Measurements from ENCODE around the gene SNRNP200. TPM values are rescaled to one million over a fixed set of nuclear protein-coding genes. Genes with fewer than 3 reads are reported as not detected.
A peak's percentile ranks its signal among the peaks of the same experiment; 100 is the strongest.

Gene SNRNP200
- 231 TPM for total RNA-seq (2021; ENCODE audit: unreplicated experiment)
- polyA plus RNA-seq (2012; ENCODE audit: insufficient read length) = 251 TPM
- Bru-seq, nascent RNA = percentile 96 among the genes with signal in this experiment
- percentile 96 among the genes with signal in this experiment for BruChase-seq, experiment 1, labeled RNA remaining after a 2-hour chase
- percentile 98 among the genes with signal in this experiment for BruChase-seq, experiment 2, labeled RNA remaining after a 6-hour chase
- long read RNA-seq, full-length matches to known transcripts = 29 of 393 reads
- long read RNA-seq, partial matches to known transcripts = 306 of 393 reads
- long read RNA-seq, other reads (novel, unspliced or antisense) = 58 of 393 reads

- intact Hi-C loops (cut with micrococcal nuclease; ENCODE audit: unreplicated experiment) = no loop called here
- H3K4me1 ChIP-seq (ENCODE audit: control insufficient read depth, insufficient read depth, low read length) = peaks cover 21% of the 10 kb centered on the region
- TF ChIP-seq TCF7L2 (IDR thresholded peaks at IDR 0.05; ENCODE audit: low read depth, low read length) (0 out of 2 replicates have a peak, but pooled peaks have one; percentile 9), POLR2AphosphoS5 (IDR thresholded peaks at IDR 0.05; ENCODE audit: low read depth, low read length) (peak; percentile 96), CTCF (IDR thresholded peaks at IDR 0.05) (no peak), SIN3A (IDR thresholded peaks at IDR 0.05; ENCODE audit: borderline replicate concordance, insufficient read depth, low read depth, low read length) (peak; percentile 97), REST (IDR thresholded peaks at IDR 0.05; ENCODE audit: insufficient read depth in 1 of 2, low read depth in 2 of 2, low read length in 1 of 2) (0 out of 4 replicates have a peak, but pooled peaks of 1 of the 2 experiments have one; percentile 11)
- POLR2A ChIA-PET = no interaction called here
- in situ Hi-C loops (cut with HindIII; ENCODE audit: low pct_unique_long_range_greater_than_20kb, low sequenced_read_pairs) = no loop called here
- H3K9me3 ChIP-seq (ENCODE audit: control insufficient read depth, insufficient read depth, low read depth, low read length) = no peaks in the 10 kb centered on the region
- ATAC-seq (peak; percentile 99), DNase-seq (ENCODE audit: low read depth, low spot score) (no peak)
- CTCF ChIA-PET = interaction anchor here (0.6 to 0.7 kb wide), 2 partner anchors 11 to 16 kb away, joined by 3 to 4 read pairs; no protein-coding TSS in a partner anchor
- peak within 1 kb of the TSS; percentile 94 to 99 for H3K4me3 ChIP-seq (ENCODE audit: low read depth in 2 of 2, low read length in 2 of 2)
- no TSS peak for BruUV-seq (replicated peaks)
- H3K27me3 ChIP-seq (ENCODE audit: control insufficient read depth, insufficient read depth, low read length) = no peaks in the 10 kb centered on the region
- H3K27ac ChIP-seq (ENCODE audit: low read length) = peak within 1 kb of the TSS; percentile 98
- peaks cover 43% of the 10 kb centered on the region for H3K36me3 ChIP-seq (ENCODE audit: control insufficient read depth, insufficient read depth, low read length)
Measured at GRCh38 chr2:96305091-96305978, at the start of gene SNRNP200. SNRNP200 (minus strand) TSS chr2:96305546; CDS start chr2:96305437, 109 bp downstream.

GRCh38 chr2:96354492-96354891, 49.1 kb upstream of the SNRNP200 start:
- no peak overlapping the region for H3K27ac ChIP-seq (ENCODE audit: low read length)

More at GRCh38 chr2:96354492-96354891, 49.1 kb upstream of the SNRNP200 start:
- no peak overlapping the region for H3K4me3 ChIP-seq (ENCODE audit: low read depth in 2 of 2, low read length in 2 of 2)
- DNase-seq (ENCODE audit: low read depth, low spot score) = no peak
- CTCF ChIA-PET = no interaction called here
- H3K36me3 ChIP-seq (ENCODE audit: control insufficient read depth, insufficient read depth, low read length) = peaks cover 20% of the 10 kb centered on the region
- POLR2A ChIA-PET = no interaction called here
- BruUV-seq (replicated peaks) = no TSS peak
- ATAC-seq = no peak
- TF ChIP-seq CTCF (IDR thresholded peaks at IDR 0.05) = no peak
- TF ChIP-seq TCF7L2 (IDR thresholded peaks at IDR 0.05; ENCODE audit: low read depth, low read length) = no peak
- TF ChIP-seq SIN3A (IDR thresholded peaks at IDR 0.05; ENCODE audit: borderline replicate concordance, insufficient read depth, low read depth, low read length) = no peak
- no peak for TF ChIP-seq POLR2AphosphoS5 (IDR thresholded peaks at IDR 0.05; ENCODE audit: low read depth, low read length)
- TF ChIP-seq REST (IDR thresholded peaks at IDR 0.05; ENCODE audit: insufficient read depth in 1 of 2, low read depth in 2 of 2, low read length in 1 of 2) = no peak
- intact Hi-C loops (cut with micrococcal nuclease; ENCODE audit: unreplicated experiment) (no loop called here), in situ Hi-C loops (cut with HindIII; ENCODE audit: low pct_unique_long_range_greater_than_20kb, low sequenced_read_pairs) (no loop called here)
- no peaks in the 10 kb centered on the region for H3K27me3 ChIP-seq (ENCODE audit: control insufficient read depth, insufficient read depth, low read length)
- H3K9me3 ChIP-seq (ENCODE audit: control insufficient read depth, insufficient read depth, low read depth, low read length) = no peaks in the 10 kb centered on the region
- no peaks in the 10 kb centered on the region for H3K4me1 ChIP-seq (ENCODE audit: control insufficient read depth, insufficient read depth, low read length)

Data from Panc1 (cell line).